Right cardiac atrium (tissue), 5 donors: Measurements from ENCODE around the gene VOPP1. TPM values are rescaled to one million over a fixed set of nuclear protein-coding genes. Genes with fewer than 3 reads are reported as not detected.

Experiments used
- ATAC-seq, 2 donors: fragments of 200-7000 bp; cut with Tn5 transposase; one replicate each; pipeline versions ENCODE4 v1.8.0 to v1.9.1; 2020; ENCODE audit warnings: moderate library complexity in 2 of 2, mild to moderate bottlenecking in 1 of 2
- DNase-seq, 3 donors: peaks; one replicate each; pipeline ENCODE4 v3.0.0-alpha.2; 2020
- H3K27ac ChIP-seq: one replicate; pipeline ENCODE4 v1.5.1; 2013; ENCODE audit warnings: mild to moderate bottlenecking, low read length, control low read depth, moderate library complexity
- H3K27me3 ChIP-seq: one replicate; pipeline ENCODE4 v1.6.1; 2013; ENCODE audit not compliant: control insufficient read depth, insufficient read depth
- H3K4me1 ChIP-seq: one replicate; pipeline ENCODE4 v1.6.1; 2013; ENCODE audit warnings: low read length; ENCODE audit not compliant: control insufficient read depth, insufficient read depth
- H3K4me3 ChIP-seq: one replicate; pipeline ENCODE4 v1.5.1; 2013; ENCODE audit warnings: low read length, control low read depth
- H3K9me3 ChIP-seq: one replicate; pipeline ENCODE4 v1.6.1; 2013; ENCODE audit warnings: low read length; ENCODE audit not compliant: control insufficient read depth
- WGBS: extraction: QIAGEN DNeasy Blood & Tissue Kit; methylation state at CpG from one replicate; pipeline ENCODE4 v1.1.7; 2013; 5-methylcytosine and 5-hydroxymethylcytosine counted together
- intact Hi-C, 4 donors: fragments of 100-400 bp; cut with DNase I; formaldehyde crosslinking; loops; one replicate each; pipeline versions ENCODE4 v1.11.0 to v1.14.0; 2022 to 2023
- polyA plus RNA-seq: library from polyadenylated mRNA; stranded (reverse); fragments of 200-250 nt; gene quantifications from one replicate; pipeline ENCODE4 v1.2.3, GENCODE V29; 2013
- total RNA-seq, 4 donors: library from RNA; stranded (reverse); fragmentation: NEBNext Ultra II Directional; extraction: Animal tissue kit (Norgen Biotek cat#: 25700); gene quantifications; one replicate each; pipeline ENCODE4 v1.2.1, GENCODE V29; 2021
- donor health status: healthy with polysubstance abuse.
- donor health status: DM: no; HTN: yes; CAD: no.
- donor health status: DM: no; HTN: no; CAD: no.
- donor health status: DM: no; HTN: yes; CAD: no; lungs with severe emphysema.
- donor health status: DM: yes; HTN: yes; CAD: no.

Gene VOPP1
- total and polyA plus RNA-seq, 5 donors, result 12.7 to 21.8 (median 20.7) TPM

DNA sequence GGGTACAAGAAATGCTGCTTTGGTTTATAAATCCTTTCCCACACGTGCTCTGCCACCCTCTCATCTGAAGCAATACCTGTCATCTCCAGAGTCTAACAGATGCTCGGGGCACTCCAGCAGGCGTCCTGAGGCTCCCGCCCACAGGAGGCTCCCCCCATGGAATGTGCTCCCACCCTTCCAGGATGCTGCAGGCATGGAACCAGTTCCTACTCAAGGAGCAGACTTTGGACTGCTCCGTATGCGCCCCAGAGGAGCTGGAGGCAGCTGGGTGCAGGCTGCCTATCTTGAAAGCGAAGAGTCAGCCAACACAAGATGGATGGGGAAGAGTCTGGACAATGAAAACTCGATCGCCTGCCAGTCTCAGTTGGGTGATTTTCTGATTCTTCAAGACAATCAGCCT, 75.4 kb downstream of the VOPP1 start:
- peaks cover 5% of the 10 kb centered on the region for H3K4me1 ChIP-seq
- intact Hi-C loops, result no loop called here
- no peak overlapping the region for H3K4me3 ChIP-seq
- 90% methylated on average over 9 of the region's 9 CpGs for WGBS
- H3K27me3 ChIP-seq, result no peaks in the 10 kb centered on the region
- H3K27ac ChIP-seq, result no peak overlapping the region
- no peak for DNase-seq
- H3K9me3 ChIP-seq, result no peaks in the 10 kb centered on the region
- ATAC-seq, result no peak

DNA sequence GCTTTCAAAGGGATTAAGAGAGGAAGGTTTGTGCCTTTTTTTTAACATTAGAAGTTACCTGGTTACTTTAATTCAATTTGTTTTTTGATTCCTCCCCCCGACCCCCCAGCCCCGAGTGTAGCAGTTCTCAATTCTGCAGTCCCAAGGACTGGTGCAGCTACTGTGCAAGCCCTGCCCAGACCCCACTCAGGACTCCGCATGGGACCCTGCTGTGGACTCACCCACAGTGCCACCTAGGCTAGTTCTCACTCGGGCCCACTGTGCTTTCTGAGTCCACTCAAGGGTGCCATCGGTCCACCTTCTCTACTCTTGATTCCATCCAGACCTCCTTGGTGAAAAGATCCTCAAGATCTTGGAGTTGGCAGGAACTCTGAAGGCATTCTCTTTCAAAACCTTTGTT, 77.4 kb downstream of the VOPP1 start:
- 95% methylated on average over 5 of the region's 5 CpGs for WGBS
- no peak overlapping the region for H3K27ac ChIP-seq
- H3K4me1 ChIP-seq, result peaks cover 3% of the 10 kb centered on the region
- DNase-seq (no peak), ATAC-seq (no peak)
- no peaks in the 10 kb centered on the region for H3K9me3 ChIP-seq
- H3K27me3 ChIP-seq, result no peaks in the 10 kb centered on the region
- no peak overlapping the region for H3K4me3 ChIP-seq
- intact Hi-C loops, result no loop called here

DNA sequence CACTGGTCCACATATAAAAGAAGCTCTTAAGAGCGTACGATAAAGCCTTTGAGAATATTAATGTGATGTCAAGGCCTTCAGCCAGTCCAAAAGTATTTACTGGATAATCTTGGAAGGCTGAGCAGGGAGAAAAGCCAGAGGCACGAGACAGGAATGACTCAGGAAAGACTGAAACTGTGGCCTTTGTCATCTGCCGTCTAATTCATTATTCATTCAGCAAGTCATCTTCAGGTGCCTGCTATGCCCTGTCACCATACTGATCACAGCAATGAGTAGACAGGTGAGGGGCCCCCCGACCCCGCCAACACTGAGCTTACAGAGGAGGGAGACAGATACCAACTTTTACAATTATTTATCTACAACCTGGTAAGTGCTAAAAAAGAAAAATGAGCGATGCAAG, 78.9 kb downstream of the VOPP1 start:
- no peak overlapping the region for H3K27ac ChIP-seq
- ATAC-seq, result no peak

DNA sequence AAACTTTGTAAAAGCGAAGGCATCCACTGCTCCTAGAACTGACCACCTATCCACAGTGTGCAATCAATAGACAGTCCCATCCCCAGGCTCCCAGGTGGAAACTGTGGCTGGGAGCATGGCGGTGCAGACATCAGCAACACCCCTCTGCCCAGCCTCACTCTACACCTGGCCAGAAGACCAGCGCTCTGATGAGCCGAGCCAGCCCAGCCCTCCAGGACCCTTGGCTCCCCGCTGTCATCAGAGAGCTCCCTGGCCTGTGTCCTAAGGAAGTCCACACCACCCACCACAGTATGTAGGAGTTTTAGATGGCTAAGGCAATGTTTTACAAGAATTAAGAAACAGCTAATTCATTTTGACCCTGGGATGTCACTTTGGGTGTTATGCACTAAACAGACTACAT, 81.0 kb downstream of the VOPP1 start:
- H3K4me3 ChIP-seq, result no peak overlapping the region
- H3K27me3 ChIP-seq, result no peaks in the 10 kb centered on the region
- ATAC-seq, result no peak
- no peaks in the 10 kb centered on the region for H3K9me3 ChIP-seq
- WGBS, result 97% methylated on average over 5 of the region's 5 CpGs
- no peak overlapping the region for H3K27ac ChIP-seq
- intact Hi-C loops, result no loop called here
- no peaks in the 10 kb centered on the region for H3K4me1 ChIP-seq
- DNase-seq, result no peak

More for the DNA sequence above, 78.9 kb downstream of the VOPP1 start:
- no peaks in the 10 kb centered on the region for H3K9me3 ChIP-seq
- intact Hi-C loops, result no loop called here
- H3K27me3 ChIP-seq, result no peaks in the 10 kb centered on the region
- H3K4me1 ChIP-seq, result no peaks in the 10 kb centered on the region
- no peak for DNase-seq
- H3K4me3 ChIP-seq, result no peak overlapping the region
- 78% methylated on average over 7 of the region's 7 CpGs for WGBS

DNA sequence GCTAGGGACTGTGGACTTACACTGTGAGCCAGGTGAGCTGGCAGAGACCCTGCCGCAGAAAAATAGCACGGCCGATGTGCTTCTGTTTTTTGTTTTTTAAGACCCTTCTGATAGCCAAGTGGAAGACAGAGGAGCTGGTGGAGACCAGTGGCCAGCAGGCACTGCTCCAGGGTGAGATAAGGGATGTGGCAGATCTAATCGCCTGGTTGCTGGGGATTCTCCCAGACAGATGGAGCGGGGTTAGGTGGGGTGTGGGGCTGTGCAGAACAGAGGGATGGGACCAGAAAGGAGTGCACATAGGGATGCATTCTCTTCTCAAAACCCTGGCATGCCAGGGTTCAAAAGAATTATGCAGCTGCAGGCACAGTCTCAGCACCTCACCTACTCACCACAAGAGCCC, 82.2 kb downstream of the VOPP1 start:
- intact Hi-C loops, result no loop called here
- ATAC-seq, result no peak
- H3K4me1 ChIP-seq, result no peaks in the 10 kb centered on the region
- no peak overlapping the region for H3K27ac ChIP-seq
- no peaks in the 10 kb centered on the region for H3K27me3 ChIP-seq
- DNase-seq, result no peak
- 66% methylated on average over 5 of the region's 5 CpGs for WGBS
- H3K9me3 ChIP-seq, result no peaks in the 10 kb centered on the region
- no peak overlapping the region for H3K4me3 ChIP-seq

DNA sequence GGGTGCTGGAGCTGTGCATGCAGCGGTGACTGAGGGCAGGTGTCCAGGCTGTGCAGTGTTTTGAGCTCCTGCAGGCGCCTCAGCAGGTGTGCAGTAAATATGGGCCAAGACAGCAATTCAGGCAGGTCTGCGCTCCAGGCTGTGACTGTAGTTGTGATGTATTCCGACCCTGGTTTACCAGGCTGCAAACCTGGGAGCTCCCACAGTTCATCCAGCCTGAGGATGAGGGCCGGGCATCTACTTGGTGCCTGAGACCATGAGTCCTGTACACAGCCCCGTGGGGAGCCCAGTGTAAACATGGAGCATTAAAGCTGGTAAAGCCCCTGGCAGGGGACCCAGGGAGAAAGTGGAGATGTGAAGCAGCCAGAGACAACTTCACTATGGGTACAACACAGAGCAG, 82.8 kb downstream of the VOPP1 start:
- intact Hi-C loops, result no loop called here
- no peaks in the 10 kb centered on the region for H3K27me3 ChIP-seq
- 94% methylated on average over 6 of the region's 6 CpGs for WGBS
- no peaks in the 10 kb centered on the region for H3K4me1 ChIP-seq
- H3K4me3 ChIP-seq, result no peak overlapping the region
- no peaks in the 10 kb centered on the region for H3K9me3 ChIP-seq
- H3K27ac ChIP-seq, result no peak overlapping the region
- ATAC-seq, result no peak
- no peak for DNase-seq

DNA sequence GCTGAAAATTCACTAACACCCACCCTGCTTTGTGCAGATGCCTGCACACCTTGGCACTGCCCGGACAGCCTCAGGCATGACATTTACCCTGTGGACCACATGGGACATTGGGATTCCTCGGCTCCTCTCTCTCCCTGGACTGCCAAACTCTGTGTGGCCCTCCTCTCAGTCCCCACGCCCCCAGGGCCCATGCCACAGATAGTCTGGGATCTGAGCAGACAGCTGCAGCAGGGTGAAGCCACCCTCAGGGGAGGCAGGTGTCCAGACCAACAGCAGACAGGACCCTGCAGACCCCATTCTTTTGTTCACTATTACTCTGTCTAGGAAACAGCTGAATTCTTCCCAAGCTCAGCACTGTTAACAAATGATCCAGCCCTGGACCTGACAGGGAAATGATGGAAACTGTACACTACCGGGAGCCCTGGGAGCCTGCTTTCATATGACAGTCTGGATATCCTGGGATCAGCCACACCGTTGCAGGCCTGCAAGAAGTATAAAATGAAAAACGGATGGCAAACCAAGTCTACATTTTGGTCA, 83.4 kb downstream of the VOPP1 start:
- Histone ChIP-seq H3K4me3 (no peak overlapping the region), H3K4me1 (no peaks in the 10 kb centered on the region), H3K27ac (no peak overlapping the region), H3K9me3 (no peaks in the 10 kb centered on the region), H3K27me3 (no peaks in the 10 kb centered on the region)
- intact Hi-C loops, result no loop called here
- no peak for ATAC-seq
- no peak for DNase-seq
- 95% methylated on average over 6 of the region's 6 CpGs for WGBS

DNA sequence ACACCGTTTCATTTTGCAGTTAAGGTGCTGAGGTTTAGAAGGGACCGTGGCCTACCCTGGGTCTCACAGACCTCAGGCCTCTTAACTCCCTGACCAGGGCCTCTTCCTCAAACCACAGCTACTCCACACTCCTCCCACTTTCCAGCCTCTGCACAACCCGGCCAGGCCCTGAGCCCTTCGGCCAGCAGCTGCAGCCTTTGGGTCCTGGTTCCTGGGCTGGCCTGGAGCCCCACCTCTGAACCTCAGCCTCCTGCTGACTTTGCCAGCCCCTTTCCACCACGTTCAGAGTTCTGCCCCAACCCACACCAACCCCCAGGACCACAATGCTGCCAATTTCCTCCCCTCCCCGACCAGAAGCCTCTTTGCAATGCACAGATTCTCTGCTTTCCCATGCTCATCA, 84.1 kb downstream of the VOPP1 start:
- Histone ChIP-seq H3K4me3 (no peak overlapping the region), H3K27ac (no peak overlapping the region), H3K4me1 (no peaks in the 10 kb centered on the region), H3K27me3 (no peaks in the 10 kb centered on the region), H3K9me3 (no peaks in the 10 kb centered on the region)
- ATAC-seq, result no peak
- intact Hi-C loops, result no loop called here
- no peak for DNase-seq
- WGBS, result 68% methylated on average over 6 of the region's 6 CpGs

DNA sequence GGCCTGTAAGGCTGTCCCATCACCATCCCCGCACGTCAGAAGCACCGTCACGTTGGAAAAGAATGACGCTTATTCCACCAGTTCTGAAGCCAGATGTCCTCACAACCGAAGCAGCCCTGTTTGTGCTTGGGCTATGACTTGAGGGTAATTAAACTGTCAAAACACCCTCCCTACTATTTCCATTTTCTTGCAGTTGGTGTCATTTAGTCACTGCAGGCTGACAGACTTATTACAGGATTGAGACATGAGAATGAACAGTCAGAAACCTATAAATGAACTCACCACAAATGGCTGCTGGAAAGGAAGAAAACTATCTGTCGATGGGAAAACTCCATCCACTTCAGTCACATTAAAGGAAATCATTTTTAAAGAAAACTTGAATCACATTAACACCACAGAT, 85.3 kb downstream of the VOPP1 start:
- DNase-seq, result no peak
- ATAC-seq, result no peak
- intact Hi-C loops, result no loop called here
- no peaks in the 10 kb centered on the region for H3K27me3 ChIP-seq
- H3K4me1 ChIP-seq, result no peaks in the 10 kb centered on the region
- 96% methylated on average over 7 of the region's 7 CpGs for WGBS
- no peak overlapping the region for H3K4me3 ChIP-seq
- H3K9me3 ChIP-seq, result no peaks in the 10 kb centered on the region
- no peak overlapping the region for H3K27ac ChIP-seq

DNA sequence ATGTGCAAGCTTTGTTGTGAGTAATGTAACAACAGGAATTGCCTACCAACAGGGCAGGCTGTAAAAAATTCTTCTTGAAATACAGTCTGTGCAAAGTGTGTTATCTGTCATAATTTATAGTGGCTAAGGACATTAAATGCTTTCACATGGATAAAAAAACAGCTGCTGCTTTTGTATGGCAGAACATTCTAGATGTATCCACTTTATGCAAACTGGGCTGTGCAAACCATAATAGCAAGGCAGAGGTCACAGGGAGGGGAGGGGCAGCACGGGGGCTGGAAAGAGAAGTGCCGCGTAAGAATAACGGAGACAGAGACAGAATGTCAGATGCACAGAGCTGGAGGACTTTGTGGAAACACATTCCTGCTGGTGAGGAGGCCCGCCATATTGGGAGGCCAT, 86.1 kb downstream of the VOPP1 start:
- intact Hi-C loops, result no loop called here
- Histone ChIP-seq H3K27ac (no peak overlapping the region), H3K27me3 (no peaks in the 10 kb centered on the region), H3K4me3 (no peak overlapping the region), H3K9me3 (no peaks in the 10 kb centered on the region), H3K4me1 (no peaks in the 10 kb centered on the region)
- ATAC-seq, result no peak
- WGBS, result 86% methylated on average over 5 of the region's 5 CpGs
- no peak for DNase-seq

DNA sequence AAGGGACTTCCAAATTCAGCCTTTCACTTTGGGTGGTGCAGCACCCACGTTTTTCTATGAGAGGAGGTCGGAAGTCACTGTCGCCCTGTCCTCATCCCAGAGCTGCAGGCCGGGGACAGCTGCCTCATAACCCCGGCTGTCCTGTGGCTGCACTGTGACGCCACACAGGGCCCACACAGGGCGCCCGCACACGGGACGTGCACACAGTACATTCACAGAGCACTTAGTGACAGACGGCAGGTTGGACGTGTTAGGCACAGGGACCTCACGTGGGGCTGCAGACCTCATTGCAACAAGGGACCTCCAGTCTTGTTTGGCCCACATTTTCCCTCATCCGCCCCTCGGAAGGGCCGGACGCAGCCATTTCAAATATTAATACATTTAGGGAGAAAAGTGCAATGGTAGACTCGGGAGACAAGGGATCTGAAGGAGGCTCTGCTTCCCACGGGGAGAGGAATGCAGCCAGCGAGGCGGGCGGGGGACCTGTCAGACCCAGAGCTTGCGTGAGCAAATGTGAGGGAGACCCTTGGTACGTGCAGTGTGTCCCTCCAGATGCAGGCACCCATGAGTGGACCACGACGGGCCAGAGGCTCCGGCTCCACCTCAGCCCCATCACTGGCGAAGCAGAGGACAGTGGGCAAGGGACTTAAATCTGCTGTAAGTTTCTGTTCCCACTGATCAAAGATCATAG, 86.7 kb downstream of the VOPP1 start:
- no peaks in the 10 kb centered on the region for H3K4me1 ChIP-seq
- no peak overlapping the region for H3K4me3 ChIP-seq
- no peaks in the 10 kb centered on the region for H3K27me3 ChIP-seq
- DNase-seq, result no peak
- no peaks in the 10 kb centered on the region for H3K9me3 ChIP-seq
- 91% methylated on average over 28 of the region's 28 CpGs for WGBS
- no peak for ATAC-seq
- H3K27ac ChIP-seq, result no peak overlapping the region
- intact Hi-C loops, result no loop called here

DNA sequence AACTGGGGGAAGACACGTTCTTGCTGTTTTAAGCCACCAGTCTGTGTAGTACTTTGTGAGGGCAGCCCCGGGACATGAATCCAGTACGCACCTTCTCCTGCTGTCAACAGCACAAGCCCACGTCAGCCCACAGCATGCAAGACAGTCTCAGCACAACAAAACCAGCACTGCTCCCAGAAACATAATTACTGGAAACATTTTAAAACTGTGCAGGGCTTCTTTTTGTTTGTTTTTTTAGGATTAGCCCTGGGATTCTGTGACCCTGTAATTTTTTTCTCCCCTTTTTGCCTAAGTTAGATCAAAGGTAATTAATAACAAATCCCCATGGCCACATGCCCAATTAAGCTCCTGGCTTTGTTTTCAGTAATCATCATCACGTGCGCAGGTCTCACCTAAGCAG, 87.5 kb downstream of the VOPP1 start:
- ATAC-seq (no peak), DNase-seq (no peak)
- no peaks in the 10 kb centered on the region for H3K4me1 ChIP-seq
- WGBS, result 82% methylated on average over 6 of the region's 6 CpGs
- H3K27ac ChIP-seq, result no peak overlapping the region
- no peaks in the 10 kb centered on the region for H3K27me3 ChIP-seq
- no peaks in the 10 kb centered on the region for H3K9me3 ChIP-seq
- H3K4me3 ChIP-seq, result no peak overlapping the region
- intact Hi-C loops, result no loop called here
